Endothelial cell of umbilical vein (primary cell): ENCODE data around the gene ZNF385B. TPM values are rescaled to one million over a fixed set of nuclear protein-coding genes. Genes with fewer than 3 reads are reported as not detected.

ENCODE experiments used
- BruUV-seq: library from RNA; stranded (reverse); fragments of 400-500 nt; replicated peaks from 2 replicates; lab custom pipeline; 2021; lab: Mats Ljungman, UMichigan
- CTCF ChIA-PET: fragments of 300-600, 350-600 bp; sonication (Branson Sonifier 250); formaldehyde crosslinking; loops from one replicate; lab custom pipeline; 2021; ENCODE audit warnings: antibody characterized with exemption, inconsistent platforms; lab: Charles Lee
- POLR2A ChIA-PET: fragments of 300-600, 350-600 bp; sonication (Branson Sonifier 250); formaldehyde crosslinking; loops from one replicate; lab custom pipeline; 2021; ENCODE audit warnings: antibody characterized with exemption, inconsistent platforms; lab: Charles Lee
- DNase-seq: peaks from one replicate; pipeline ENCODE4 v3.0.0-alpha.2; 2011; ENCODE audit warnings: low read depth, low spot score
- FAIRE-seq: peaks from 2 replicates; lab custom pipeline; 2011; peaks lifted over from hg19 to GRCh38; lab: Jason Lieb, UNC
- H2AFZ ChIP-seq: 2 replicates; pipeline ENCODE4 v1.6.0; 2012; ENCODE audit warnings: low read depth, low read length, control low read depth, inconsistent platforms
- H3K27ac ChIP-seq: 2 replicates; pipeline ENCODE4 v1.5.1; 2011; ENCODE audit warnings: low read depth, mild to moderate bottlenecking, control low read depth, low read length, moderate library complexity; ENCODE audit not compliant: insufficient read depth
- H3K27me3 ChIP-seq, 2 experiments: 2 replicates each; pipeline versions ENCODE4 v1.6.0 to v1.6.1; 2011; ENCODE audit warnings: low read length in 2 of 2, mixed read lengths in 1 of 2; ENCODE audit not compliant: control insufficient read depth in 2 of 2, insufficient read depth in 2 of 2
- H3K36me3 ChIP-seq, 2 experiments: 2 replicates in 1 of 2; 3 replicates in 1 of 2; pipeline ENCODE4 v1.5.1; 2011; ENCODE audit warnings: low read length in 2 of 2, mild to moderate bottlenecking in 1 of 2, moderate library complexity in 1 of 2; ENCODE audit not compliant: control insufficient read depth in 2 of 2, insufficient read depth in 2 of 2; ENCODE audit errors: extremely low read depth in 1 of 2
- H3K4me1 ChIP-seq: 3 replicates; pipeline ENCODE4 v1.5.1; 2011; ENCODE audit warnings: mild to moderate bottlenecking, low read length; ENCODE audit not compliant: control insufficient read depth, insufficient read depth; ENCODE audit errors: extremely low read depth
- H3K4me2 ChIP-seq: 2 replicates; pipeline ENCODE4 v1.6.1; 2011; ENCODE audit warnings: low read length, control low read depth, mixed read lengths; ENCODE audit not compliant: insufficient read depth
- H3K4me3 ChIP-seq, 3 experiments: fragments of 200-600 bp in 1 of 3; sonication (generic), shearing (Covaris generic) in 1 of 3; replicated peaks in 1 of 3; 2 replicates each; pipeline ENCODE4 v1.5.1; 2011 to 2016; ENCODE audit warnings: control low read depth in 3 of 3, low read length in 3 of 3, mild to moderate bottlenecking in 2 of 3, inconsistent platforms in 1 of 3, low read depth in 1 of 3, moderate library complexity in 1 of 3; ENCODE audit not compliant: insufficient read depth in 1 of 3
- H3K79me2 ChIP-seq: 2 replicates; pipeline ENCODE4 v1.6.0; 2012; ENCODE audit warnings: low read length, inconsistent platforms; ENCODE audit not compliant: control insufficient read depth, insufficient read depth
- H3K9ac ChIP-seq: replicated peaks from 2 replicates; pipeline ENCODE3; 2011; ENCODE audit warnings: low read length, control low read depth; ENCODE audit not compliant: insufficient read depth; ENCODE audit errors: extremely low read depth
- H3K9me1 ChIP-seq: replicated peaks from 3 replicates; pipeline ENCODE4 v1.6.0; 2011; ENCODE audit warnings: mild to moderate bottlenecking, low read length; ENCODE audit not compliant: control insufficient read depth, insufficient read depth; ENCODE audit errors: extremely low read depth
- H3K9me3 ChIP-seq: replicated peaks from 2 replicates; pipeline ENCODE4 v1.5.1; 2012; ENCODE audit warnings: low read length, inconsistent platforms; ENCODE audit not compliant: control insufficient read depth, insufficient read depth
- H4K20me1 ChIP-seq: replicated peaks from 2 replicates; pipeline ENCODE3; 2011; ENCODE audit warnings: mild to moderate bottlenecking, low read length; ENCODE audit not compliant: control insufficient read depth, insufficient read depth; ENCODE audit errors: extremely low read depth
- FOS ChIP-seq: IDR thresholded peaks from 2 replicates; pipeline ENCODE4 v1.6.1; 2011; ENCODE audit warnings: mild to moderate bottlenecking, low read length, moderate library complexity, borderline replicate concordance; ENCODE audit not compliant: insufficient read depth
- GATA2 ChIP-seq: IDR thresholded peaks from 2 replicates; pipeline ENCODE4 v1.7.0; 2011; ENCODE audit warnings: low read depth, mild to moderate bottlenecking, moderate library complexity, mixed read lengths, low read length; ENCODE audit not compliant: insufficient read length, insufficient read depth
- JUN ChIP-seq: IDR thresholded peaks from 2 replicates; pipeline ENCODE4 v1.6.1; 2011; ENCODE audit warnings: borderline replicate concordance, low read depth; ENCODE audit not compliant: insufficient read length, insufficient read depth
- POLR2A ChIP-seq: IDR thresholded peaks from 2 replicates; pipeline ENCODE4 v1.6.1; 2012; ENCODE audit warnings: low read depth, mild to moderate bottlenecking, control low read depth, low read length
- dilution Hi-C: fragments of 300-500 bp; cut with MboI; formaldehyde crosslinking; loops from one replicate; pipeline ENCODE4 v1.15.0; 2019; ENCODE audit warnings: low sequenced_read_pairs; ENCODE audit not compliant: extremely low pct_ligation_motif_present
- intact Hi-C: fragments of 100-400 bp; cut with micrococcal nuclease; formaldehyde crosslinking; loops from one replicate; pipeline ENCODE4 v1.10.0; 2022
- polyA plus RNA-seq, 4 experiments: library from polyadenylated mRNA; depleted of rRNA in 3 of 4; stranded (reverse) in 3 of 4; unstranded in 1 of 4; fragments of >200 nt; gene quantifications; 2 replicates each; pipeline versions ENCODE4 v1.2.1 to v1.2.3, GENCODE V29; 2011 to 2012; ENCODE audit warnings: missing spikeins in 1 of 4
- total RNA-seq: library from RNA; stranded (reverse); gene quantifications from 2 replicates; pipeline ENCODE4 v1.2.3, GENCODE V29; 2021
- TF ChIP-seq, protein P1 (sequence below), 2 donors: IDR thresholded peaks; 1 replicate in 1 of 2; 2 replicates in 1 of 2; pipeline ENCODE4 v1.5.1; 2011; ENCODE audit warnings: low read length in 2 of 2, mild to moderate bottlenecking in 2 of 2, moderate library complexity in 2 of 2, control low read depth in 1 of 2, inconsistent platforms in 1 of 2, low read depth in 1 of 2; ENCODE audit not compliant: insufficient read depth in 1 of 2; ENCODE audit errors: extremely low read depth in 1 of 2

ZNF385B gene
- total and polyA plus RNA-seq, 2 donors (not counting 3 experiments of a cell fraction or from before 2014, with no cell fraction given), result not detected

DNA sequence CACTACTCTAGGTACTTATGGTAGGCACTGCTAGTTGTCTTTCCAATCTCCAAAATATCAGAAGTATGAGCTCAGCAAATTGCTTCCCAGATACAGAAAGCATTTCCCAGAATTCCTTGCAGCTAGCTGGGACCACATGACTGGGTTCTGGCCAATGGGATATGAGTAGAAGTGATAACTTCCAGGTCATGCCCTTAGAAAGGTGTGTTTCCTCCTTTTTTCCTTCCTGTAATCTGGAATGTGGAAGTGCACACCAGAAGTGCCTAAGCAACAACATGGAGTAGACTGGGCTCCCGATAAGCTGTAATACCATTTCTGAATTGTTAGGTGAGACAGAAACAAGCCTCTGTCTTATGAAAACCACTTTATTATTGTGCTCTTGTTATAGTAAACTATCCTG, 279.8 kb downstream of the ZNF385B start:
- Histone ChIP-seq H4K20me1 (no peaks in the 10 kb centered on the region), H3K4me1 (no peaks in the 10 kb centered on the region), H3K4me2 (no peak overlapping the region), H2AFZ (no peak overlapping the region), H3K27ac (no peak overlapping the region), H3K9me3 (no peaks in the 10 kb centered on the region), H3K36me3 (no peaks in the 10 kb centered on the region), H3K79me2 (no peaks in the 10 kb centered on the region), H3K9me1 (no peaks in the 10 kb centered on the region), H3K27me3 (no peaks in the 10 kb centered on the region), H3K9ac (no peak overlapping the region), H3K4me3 (no peak overlapping the region)
- CTCF ChIA-PET, result interaction anchor here (1.4 kb wide), 1 partner anchor 17 kb away, joined by 3 read pairs; no protein-coding TSS in a partner anchor
- dilution Hi-C loops, result no loop called here
- BruUV-seq, result no TSS peak
- FAIRE-seq (no peak), DNase-seq (no peak)
- POLR2A ChIA-PET, result no interaction called here
- TF ChIP-seq GATA2, result no peak
- intact Hi-C loops, result no loop called here

DNA sequence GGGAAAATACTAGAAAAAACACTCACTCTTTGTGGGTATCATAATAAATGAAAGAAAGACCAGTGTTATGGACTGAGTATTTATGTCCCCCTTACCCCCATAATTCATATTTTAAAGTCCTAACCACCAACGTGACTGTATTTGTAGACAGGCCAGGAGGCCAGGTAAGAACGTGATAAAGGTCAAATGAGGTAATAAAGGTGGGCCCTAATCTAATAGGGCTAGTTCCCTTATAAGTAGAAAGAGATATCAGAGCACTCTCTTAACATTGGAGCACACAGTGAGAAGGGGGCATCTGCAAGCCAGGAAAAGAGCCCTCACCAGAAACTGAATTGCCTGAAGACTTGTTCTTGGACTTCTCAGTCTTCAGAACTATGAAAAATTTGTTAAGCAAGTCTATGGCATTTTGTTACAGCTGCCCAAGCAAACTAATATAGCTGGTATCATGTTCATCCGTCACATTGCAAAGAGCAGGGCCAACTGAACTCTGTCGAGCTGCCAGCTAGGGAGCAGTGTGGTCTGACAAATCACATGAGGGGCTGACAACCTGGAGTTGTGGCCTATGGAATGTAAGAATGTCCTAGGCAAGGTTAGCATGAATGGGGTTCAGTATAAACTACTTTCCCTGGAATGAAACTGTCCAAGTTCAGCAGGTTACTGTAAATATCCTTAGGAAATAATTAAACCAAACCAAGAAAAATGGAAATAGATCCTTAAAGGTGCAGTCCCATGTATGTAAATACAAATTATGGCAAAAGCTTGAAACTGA, 280.9 kb downstream of the ZNF385B start:
- H3K36me3 ChIP-seq, result no peaks in the 10 kb centered on the region
- no peak overlapping the region for H3K9ac ChIP-seq
- H3K4me3 ChIP-seq, result no peak overlapping the region
- ChIA-PET CTCF (no interaction called here), POLR2A (no interaction called here)
- no peak for FAIRE-seq
- dilution Hi-C loops, result no loop called here
- DNase-seq, result no peak
- intact Hi-C loops, result no loop called here
- H4K20me1 ChIP-seq, result no peaks in the 10 kb centered on the region
- no peaks in the 10 kb centered on the region for H3K9me1 ChIP-seq
- no peak overlapping the region for H2AFZ ChIP-seq
- no TSS peak for BruUV-seq
- no peak overlapping the region for H3K27ac ChIP-seq
- no peaks in the 10 kb centered on the region for H3K79me2 ChIP-seq
- no peak overlapping the region for H3K4me2 ChIP-seq
- no peaks in the 10 kb centered on the region for H3K9me3 ChIP-seq
- no peaks in the 10 kb centered on the region for H3K27me3 ChIP-seq
- H3K4me1 ChIP-seq, result no peaks in the 10 kb centered on the region
- TF ChIP-seq JUN (no peak), FOS (no peak), POLR2A (no peak)
- TF ChIP-seq, protein P1, sequence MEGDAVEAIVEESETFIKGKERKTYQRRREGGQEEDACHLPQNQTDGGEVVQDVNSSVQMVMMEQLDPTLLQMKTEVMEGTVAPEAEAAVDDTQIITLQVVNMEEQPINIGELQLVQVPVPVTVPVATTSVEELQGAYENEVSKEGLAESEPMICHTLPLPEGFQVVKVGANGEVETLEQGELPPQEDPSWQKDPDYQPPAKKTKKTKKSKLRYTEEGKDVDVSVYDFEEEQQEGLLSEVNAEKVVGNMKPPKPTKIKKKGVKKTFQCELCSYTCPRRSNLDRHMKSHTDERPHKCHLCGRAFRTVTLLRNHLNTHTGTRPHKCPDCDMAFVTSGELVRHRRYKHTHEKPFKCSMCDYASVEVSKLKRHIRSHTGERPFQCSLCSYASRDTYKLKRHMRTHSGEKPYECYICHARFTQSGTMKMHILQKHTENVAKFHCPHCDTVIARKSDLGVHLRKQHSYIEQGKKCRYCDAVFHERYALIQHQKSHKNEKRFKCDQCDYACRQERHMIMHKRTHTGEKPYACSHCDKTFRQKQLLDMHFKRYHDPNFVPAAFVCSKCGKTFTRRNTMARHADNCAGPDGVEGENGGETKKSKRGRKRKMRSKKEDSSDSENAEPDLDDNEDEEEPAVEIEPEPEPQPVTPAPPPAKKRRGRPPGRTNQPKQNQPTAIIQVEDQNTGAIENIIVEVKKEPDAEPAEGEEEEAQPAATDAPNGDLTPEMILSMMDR (IDR thresholded peaks at IDR 0.05; ENCODE audit: extremely low read depth in 1 of 2, insufficient read depth in 1 of 2, low read depth in 1 of 2, low read length in 2 of 2), result no peak
